HepG2 (cell line): Measurements from ENCODE around the gene SSNA1. TPM values are rescaled to one million over a fixed set of nuclear protein-coding genes. Genes with fewer than 3 reads are reported as not detected.

Source experiments
- AKAP8 ChIP-seq: sonication (generic); formaldehyde crosslinking; IDR thresholded peaks from 2 replicates; pipeline ENCODE4 v1.5.1; 2020; ENCODE audit warnings: mild to moderate bottlenecking, missing genetic modification reagents
- ARID2 ChIP-seq: sonication (generic); formaldehyde crosslinking; IDR thresholded peaks from 2 replicates; pipeline ENCODE4 v1.8.1; 2022; ENCODE audit warnings: mild to moderate bottlenecking, missing genetic modification reagents, borderline replicate concordance
- CSRNP1 ChIP-seq: sonication (generic); formaldehyde crosslinking; IDR thresholded peaks from 2 replicates; pipeline ENCODE4 v1.8.1; 2023; ENCODE audit warnings: mild to moderate bottlenecking, missing genetic modification reagents
- HNRNPL ChIP-seq: fragments of 200-400 bp; formaldehyde crosslinking; IDR thresholded peaks from 2 replicates; pipeline ENCODE4 v1.6.1; 2017; ENCODE audit warnings: mild to moderate bottlenecking, low read depth, low read length
- IRX3 ChIP-seq: sonication (generic); formaldehyde crosslinking; IDR thresholded peaks from 2 replicates; pipeline ENCODE4 v1.8.1; 2023; ENCODE audit warnings: mild to moderate bottlenecking, low read depth, missing genetic modification reagents, borderline replicate concordance
- MTF2 ChIP-seq: sonication (generic); formaldehyde crosslinking; IDR thresholded peaks from 2 replicates; pipeline ENCODE4 v1.5.0; 2020; ENCODE audit warnings: missing genetic modification reagents, borderline replicate concordance
- SKIL ChIP-seq: sonication (generic); formaldehyde crosslinking; IDR thresholded peaks from 2 replicates; pipeline ENCODE4 v1.8.0; 2022; ENCODE audit warnings: missing genetic modification reagents, mild to moderate bottlenecking, moderate library complexity, borderline replicate concordance
- ZNF142 ChIP-seq: sonication (generic); formaldehyde crosslinking; IDR thresholded peaks from 2 replicates; pipeline ENCODE4 v1.4.0; 2020; ENCODE audit warnings: missing genetic modification reagents
- ZNF280D ChIP-seq: sonication (generic); formaldehyde crosslinking; IDR thresholded peaks from 2 replicates; pipeline ENCODE4 v1.5.1; 2020; ENCODE audit warnings: mild to moderate bottlenecking, missing genetic modification reagents
- ZNF687 ChIP-seq: sonication (generic); formaldehyde crosslinking; IDR thresholded peaks from 2 replicates; pipeline ENCODE4 v1.5.1; 2020; ENCODE audit warnings: mild to moderate bottlenecking, missing genetic modification reagents, moderate library complexity
- polyA plus RNA-seq, 8 experiments: library from polyadenylated mRNA; depleted of rRNA in 3 of 8; stranded (reverse) in 7 of 8; unstranded in 1 of 8; fragments of >200 nt; fragmentation: Illumina TruSeq in 4 of 8; extraction: Trizol in 4 of 8; gene quantifications; 2 replicates each; pipeline versions ENCODE4 v1.2.1 to v1.2.3, GENCODE V29; 2011 to 2016; ENCODE audit warnings: low read depth in 4 of 8, missing spikeins in 1 of 8, mixed read lengths in 1 of 8; ENCODE audit not compliant: insufficient read depth in 1 of 8
- total RNA-seq, 5 experiments: library from RNA; depleted of rRNA; stranded (reverse); fragments of >200 nt; fragmentation: Illumina TruSeq; extraction: Trizol; gene quantifications; 2 replicates each; pipeline ENCODE4 v1.2.3, GENCODE V29; 2016; ENCODE audit warnings: low read depth in 1 of 5

The SSNA1 gene
- total and polyA plus RNA-seq, 2 of the 13 experiments (the other 11 are each of a cell fraction or from before 2014, with no cell fraction given), result 35.9 to 49.4 TPM

GRCh38 chr9:137228506-137228967, 40.1 kb downstream of the SSNA1 start (continued):
- TF ChIP-seq SKIL (CRISPR knock-in tag), result 0 out of 2 replicates have a peak, but pooled peaks have one; percentile 30
- 0 out of 2 replicates have a peak, but pooled peaks have one; percentile 67 for TF ChIP-seq ARID2 (CRISPR knock-in tag)
- no peak for TF ChIP-seq MTF2 (CRISPR knock-in tag)
- TF ChIP-seq HNRNPL, result peak; percentile 55; the same call in 1 of the 2 replicates
- peak; percentile 67; the same call in 1 of the 2 replicates for TF ChIP-seq ZNF687
- TF ChIP-seq ZNF280D (CRISPR knock-in tag), result no peak
- peak; percentile 89 for TF ChIP-seq AKAP8 (CRISPR knock-in tag)
- 0 out of 2 replicates have a peak, but pooled peaks have one; percentile 65 for TF ChIP-seq IRX3 (CRISPR knock-in tag)
- peak; percentile 25; the same call in 1 of the 2 replicates for TF ChIP-seq CSRNP1 (CRISPR knock-in tag)
- 0 out of 2 replicates have a peak, but pooled peaks have one; percentile 2 for TF ChIP-seq ZNF142 (CRISPR knock-in tag)
